Measurements from ENCODE around the gene KCTD5.
"Not testable (repeated sequence)": the region's sequence is repeated elsewhere in the genome, so short reads cannot be mapped to it uniquely, and the experiment has no call there.

GRCh38 chr16:2679902-2680301 is 2.4 kb upstream of the KCTD5 start:
- not testable (repeated sequence) for TF ChIP-seq ZZZ3 (IDR thresholded peaks at IDR 0.05; ENCODE audit: control insufficient read depth, insufficient read length, low read depth); CTCF (IDR thresholded peaks at IDR 0.05 in 2 of 3, conservative IDR thresholded peaks at IDR 0.05 in 1 of 3; ENCODE audit: control insufficient read depth in 2 of 3, extremely low read depth in 1 of 3, insufficient read depth in 1 of 3, low read depth in 3 of 3, low read length in 3 of 3); PRDM15 (CRISPR knock-in tag; IDR thresholded peaks at IDR 0.05); POLR2AphosphoS5 (IDR thresholded peaks at IDR 0.05; ENCODE audit: low read length); MAX (IDR thresholded peaks at IDR 0.05; ENCODE audit: low read depth, low read length); CHD4 (IDR thresholded peaks at IDR 0.05); EZH2 (IDR thresholded peaks at IDR 0.05; ENCODE audit: borderline replicate concordance, control insufficient read depth, low read depth, low read length); HCFC1 (IDR thresholded peaks at IDR 0.05; ENCODE audit: low read length)

All from GM12878 (cell line).